Right lobe of liver (tissue), 6 donors: ENCODE results near the gene PYCR2. TPM values are rescaled to one million over a fixed set of nuclear protein-coding genes. Genes with fewer than 3 reads are reported as not detected.

Experiments
- ATAC-seq, 4 donors: fragments of 200-7000 bp; cut with Tn5 transposase; one replicate each; pipeline ENCODE4 v1.9.1; 2020; ENCODE audit warnings: mild to moderate bottlenecking in 4 of 4, moderate library complexity in 4 of 4
- DNase-seq, 3 donors: peaks; one replicate each; pipeline ENCODE4 v3.0.0-alpha.2; 2020
- H3K27ac ChIP-seq, 3 donors: fragments of 200-600 bp; one replicate each; pipeline ENCODE4 v1.8.0; 2022
- H3K27me3 ChIP-seq, 2 donors: fragments of 200-600 bp; one replicate each; pipeline ENCODE4 v1.8.0; 2022
- H3K36me3 ChIP-seq, 4 donors: fragments of 200-600 bp; sonication (generic) in 1 of 4; one replicate each; pipeline versions ENCODE4 v1.5.1 to v1.8.0; 2017 to 2022; ENCODE audit warnings: control low read depth in 1 of 4
- H3K4me1 ChIP-seq, 4 donors: fragments of 200-600 bp; sonication (generic) in 1 of 4; one replicate each; pipeline versions ENCODE4 v1.5.1 to v1.8.0; 2017 to 2022; ENCODE audit warnings: control low read depth in 1 of 4
- H3K4me3 ChIP-seq, 3 donors: fragments of 200-600 bp; one replicate each; pipeline ENCODE4 v1.8.0; 2022
- H3K9me3 ChIP-seq, 4 donors: fragments of 200-600 bp; sonication (generic) in 1 of 4; one replicate each; pipeline versions ENCODE4 v1.5.1 to v1.8.0; 2017 to 2022; ENCODE audit warnings: control low read depth in 1 of 4
- CTCF ChIP-seq, 4 donors: fragments of 200-600 bp in 3 of 4; fragments of 450-650 bp in 1 of 4; IDR thresholded peaks; one replicate each; pipeline versions ENCODE4 v1.5.1 to v1.8.0; 2016 to 2022; ENCODE audit warnings: antibody characterized with exemption in 4 of 4, mild to moderate bottlenecking in 2 of 4
- POLR2A ChIP-seq: fragments of 450-650 bp; IDR thresholded peaks from one replicate; pipeline ENCODE4 v1.6.1; 2017; ENCODE audit warnings: antibody characterized with exemption, mild to moderate bottlenecking
- WGBS: methylation state at CpG from one replicate; pipeline ENCODE4 v1.1.6; 2018; ENCODE audit warnings: low coverage, low lambda C conversion rate; ENCODE audit not compliant: insufficient coverage; ENCODE audit errors: missing lambda C conversion rate; 5-methylcytosine and 5-hydroxymethylcytosine counted together
- intact Hi-C, 2 donors: fragments of 100-400 bp; cut with DNase I; formaldehyde crosslinking; loops; one replicate each; pipeline versions ENCODE4 v1.11.2 to v1.14.1; 2022
- total RNA-seq, 6 experiments: library from RNA; depleted of rRNA in 2 of 6; stranded (reverse); fragments of >200 nt in 2 of 6; fragmentation: NEBNext Ultra II Directional in 3 of 6; extraction: Animal tissue kit (Norgen Biotek cat#: 25700) in 3 of 6; gene quantifications; one replicate each; pipeline versions ENCODE4 v1.1.0 to v1.2.4, GENCODE V29; 2016 to 2023
- donor health status: DM: no; HTN: yes; CAD: no.
- donor health status: DM: no; HTN: no; CAD: no.
- donor health status: DM: no; HTN: no; CAD: no.
- donor health status: DM: no; HTN: yes; CAD: no.
- donor health status: DM: no; HTN: yes; CAD: no.

PYCR2 gene
- total RNA-seq, 6 experiments from 2014 or later: 20.0 to 42.6 (median 24.9) TPM

GRCh38 chr1:225909477-225909876 is 14.6 kb downstream of the PYCR2 start:
- intact Hi-C loops: no loop called here
- H3K27me3 ChIP-seq: no peaks in the 10 kb centered on the region
- no peaks in the 10 kb centered on the region for H3K36me3 ChIP-seq
- peak in 1 of 3 donors; percentile 26 for DNase-seq
- TF ChIP-seq CTCF (IDR thresholded peaks at IDR 0.05): no peak
- TF ChIP-seq POLR2A: no peak
- peaks cover 0 to 8% (median 2%) of the 10 kb centered on the region in 4 donors for H3K4me1 ChIP-seq
- 100% methylated on average over 1 of the region's 1 CpG for WGBS
- no peaks in the 10 kb centered on the region for H3K9me3 ChIP-seq
- H3K27ac ChIP-seq: no peak overlapping the region
- no peak for ATAC-seq
- no peak overlapping the region for H3K4me3 ChIP-seq

GRCh38 chr1:225908773-225909172 is 15.3 kb downstream of the PYCR2 start:
- H3K9me3 ChIP-seq: no peaks in the 10 kb centered on the region
- intact Hi-C loops: no loop called here
- no peaks in the 10 kb centered on the region for H3K27me3 ChIP-seq
- H3K36me3 ChIP-seq: no peaks in the 10 kb centered on the region
- ATAC-seq (no peak), DNase-seq (no peak)
- no peak overlapping the region for H3K4me3 ChIP-seq
- H3K4me1 ChIP-seq: peaks cover 0 to 8% (median 2%) of the 10 kb centered on the region in 4 donors
- WGBS: 85% methylated on average over 2 of the region's 2 CpGs
- H3K27ac ChIP-seq: no peak overlapping the region
- no peak for TF ChIP-seq POLR2A
- no peak for TF ChIP-seq CTCF (IDR thresholded peaks at IDR 0.05)

GRCh38 chr1:225908013-225908640 is 15.9 kb downstream of the PYCR2 start:
- DNase-seq: peak in 2 of 3 donors; percentile 37 to 63
- H3K4me3 ChIP-seq: no peak overlapping the region
- peaks cover 0 to 8% (median 2%) of the 10 kb centered on the region in 4 donors for H3K4me1 ChIP-seq
- peak in 3 of 4 donors; percentile 33 to 74 (median 34) for ATAC-seq
- H3K27me3 ChIP-seq: no peaks in the 10 kb centered on the region
- no peaks in the 10 kb centered on the region for H3K9me3 ChIP-seq
- no peaks in the 10 kb centered on the region for H3K36me3 ChIP-seq
- H3K27ac ChIP-seq: no peak overlapping the region
- 61% methylated on average over 3 of the region's 5 CpGs for WGBS
- intact Hi-C loops: no loop called here
- TF ChIP-seq CTCF (IDR thresholded peaks at IDR 0.05) (no peak), POLR2A (no peak)

- H3K36me3 ChIP-seq: no peaks in the 10 kb centered on the region
- no peaks in the 10 kb centered on the region for H3K9me3 ChIP-seq
- no peak overlapping the region for H3K27ac ChIP-seq
- WGBS: no CpG with 5 or more reads among the region's 7 CpGs
- ATAC-seq (no peak), DNase-seq (peak in 1 of 3 donors; percentile 34)
- TF ChIP-seq CTCF (IDR thresholded peaks at IDR 0.05) (no peak), POLR2A (no peak)
- peaks cover 0 to 8% (median 2%) of the 10 kb centered on the region in 4 donors for H3K4me1 ChIP-seq
- H3K4me3 ChIP-seq: no peak overlapping the region
- no peaks in the 10 kb centered on the region for H3K27me3 ChIP-seq
- intact Hi-C loops: no loop called here
These were observed 16.7 kb downstream of the PYCR2 start for GRCh38 chr1:225907341-225907740.
